ENCODE results near the gene BOD1L1.

The BOD1L1 gene

GRCh38 chr4:13537832-13538177 lies 89.7 kb downstream of the BOD1L1 start:
- DNase-seq: no peak

DNA sequence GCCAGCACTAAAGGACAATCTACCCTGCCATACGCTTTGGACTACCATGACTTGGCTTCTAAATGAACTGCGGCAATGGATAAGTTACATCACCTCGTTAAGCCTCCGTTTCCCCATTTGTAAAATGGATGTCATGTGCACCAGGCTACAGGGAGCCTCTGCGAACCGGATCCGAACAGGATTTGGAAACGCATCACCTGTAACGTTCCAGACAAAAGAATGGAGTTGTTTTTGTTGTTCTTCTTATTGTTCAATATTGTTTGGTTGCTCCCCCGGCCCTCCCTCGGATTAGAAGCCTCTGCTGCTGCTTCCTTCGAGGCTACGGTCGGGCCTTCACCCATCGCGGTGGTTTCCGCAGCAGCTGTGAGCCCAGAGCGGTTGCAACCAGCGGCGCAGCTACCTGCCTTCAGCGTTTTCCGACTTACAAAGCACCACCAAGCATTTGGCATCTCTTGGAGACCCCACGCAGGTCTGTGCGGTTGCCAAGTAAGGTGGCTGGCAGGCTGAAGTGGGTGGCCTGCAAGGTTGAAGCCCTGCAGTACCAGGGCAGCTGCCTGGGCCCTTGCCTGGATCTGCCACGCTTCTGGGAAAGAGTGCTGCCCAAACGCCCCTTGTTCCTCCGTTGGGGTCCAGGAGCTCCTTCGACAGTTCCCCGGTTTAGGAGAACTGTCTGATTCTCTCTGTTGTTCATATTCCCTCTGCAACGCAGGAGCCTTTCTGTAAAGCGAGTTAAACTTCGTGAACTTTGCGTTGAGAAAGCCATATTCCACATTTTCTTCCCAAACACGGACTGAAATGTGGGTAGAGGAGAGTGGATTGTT lies 90.3 kb downstream of the BOD1L1 start:
- no peak for DNase-seq

DNA sequence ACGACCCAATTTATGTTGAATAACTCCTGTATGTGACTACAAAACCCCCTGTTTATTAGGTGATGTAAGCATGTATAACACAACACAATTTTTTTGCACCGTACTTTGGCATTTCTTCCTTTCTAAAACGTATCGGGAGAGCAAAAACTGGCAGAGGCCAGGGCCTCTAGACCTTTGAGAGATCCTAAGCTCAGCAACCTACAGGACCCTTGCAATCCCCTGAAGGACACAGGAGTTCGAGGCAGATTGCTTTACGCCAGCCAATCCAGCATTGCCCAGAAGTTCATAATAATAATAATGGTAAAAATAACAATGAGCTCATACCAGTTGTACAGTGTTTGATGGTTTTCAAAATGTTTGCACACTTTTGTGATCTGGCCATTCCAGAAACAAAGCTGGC lies 90.9 kb downstream of the BOD1L1 start:
- no peak for DNase-seq

- DNase-seq: no peak
Observed at GRCh38 chr4:13535708-13536361, 91.7 kb downstream of the BOD1L1 start.

DNA sequence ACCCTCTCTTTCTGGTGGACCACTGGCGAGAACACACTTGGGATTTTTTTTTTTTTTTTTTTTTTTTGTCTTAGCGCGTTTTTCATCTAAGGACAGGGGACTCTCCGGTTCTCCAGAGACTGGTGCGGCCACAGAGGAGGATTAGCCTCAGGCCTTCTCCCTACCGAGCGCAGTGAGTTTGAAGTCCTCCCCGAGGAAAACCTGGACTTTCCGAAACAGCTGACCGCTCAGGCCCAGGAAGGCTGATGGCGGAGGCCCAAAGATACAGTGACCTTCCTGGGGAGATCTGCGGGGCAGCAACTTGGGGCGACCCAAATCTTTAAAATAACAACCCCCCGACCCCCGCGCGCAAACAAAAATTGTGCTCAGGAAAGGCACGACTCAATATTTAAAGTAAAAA lies 92.4 kb downstream of the BOD1L1 start:
- DNase-seq: no peak

- DNase-seq: no peak
Observed at GRCh38 chr4:13534344-13535063, 93.0 kb downstream of the BOD1L1 start.

DNA sequence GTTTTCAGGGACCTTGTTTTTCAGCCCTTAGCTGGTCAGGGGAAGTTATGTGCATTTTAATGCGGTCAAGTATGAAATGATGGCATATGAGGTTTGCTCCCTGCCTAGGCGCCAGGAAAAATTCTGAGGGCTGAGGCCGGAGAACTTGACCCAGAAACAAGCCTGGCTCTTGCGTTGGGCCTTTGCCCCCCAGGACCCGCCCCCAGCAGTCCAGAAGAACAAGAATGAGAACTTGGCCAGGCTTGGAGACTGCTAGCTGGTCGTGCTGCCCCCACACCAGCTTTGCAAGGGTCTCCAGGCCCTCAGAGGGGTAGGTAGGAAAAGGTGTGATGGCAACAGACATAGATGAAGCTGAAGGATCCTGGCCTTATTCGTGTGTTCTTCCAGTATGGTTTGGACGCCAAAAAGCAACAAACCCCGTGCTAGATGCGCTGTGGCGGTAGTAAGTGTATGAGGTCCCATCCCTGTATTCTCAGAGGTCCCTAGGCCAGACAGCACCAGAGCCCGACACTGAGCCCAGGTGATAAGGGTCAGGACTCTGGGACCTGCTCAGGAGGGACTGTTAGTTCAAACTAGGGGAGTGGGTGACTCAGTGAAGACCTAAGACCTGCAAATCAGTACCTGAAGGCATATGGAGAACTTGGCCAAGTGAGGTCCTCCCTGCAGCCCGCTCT lies 93.7 kb downstream of the BOD1L1 start:
- no peak for DNase-seq

DNA sequence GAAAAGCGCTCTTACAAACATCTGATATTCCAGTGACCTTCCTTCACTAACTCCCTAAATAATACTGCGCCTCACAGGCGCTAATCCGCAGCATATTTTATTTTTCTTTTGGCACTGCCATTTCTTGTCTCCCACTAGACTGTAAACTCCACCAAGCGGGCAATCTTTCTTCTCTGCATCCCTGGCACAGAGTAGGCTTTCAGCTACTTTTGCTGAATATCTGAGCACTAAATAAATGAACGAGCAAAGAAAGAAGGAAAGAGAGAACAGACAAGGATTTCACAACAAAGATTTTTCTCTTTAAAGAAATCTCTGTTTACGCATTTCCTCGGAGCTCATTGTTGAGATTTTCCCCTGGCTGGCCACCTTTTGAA lies 95.9 kb downstream of the BOD1L1 start:
- DNase-seq: no peak

- DNase-seq: no peak
Observed at GRCh38 chr4:13530823-13531624, 96.5 kb downstream of the BOD1L1 start.

GRCh38 chr4:13529128-13529919 lies 98.2 kb downstream of the BOD1L1 start:
- no peak for DNase-seq

DNA sequence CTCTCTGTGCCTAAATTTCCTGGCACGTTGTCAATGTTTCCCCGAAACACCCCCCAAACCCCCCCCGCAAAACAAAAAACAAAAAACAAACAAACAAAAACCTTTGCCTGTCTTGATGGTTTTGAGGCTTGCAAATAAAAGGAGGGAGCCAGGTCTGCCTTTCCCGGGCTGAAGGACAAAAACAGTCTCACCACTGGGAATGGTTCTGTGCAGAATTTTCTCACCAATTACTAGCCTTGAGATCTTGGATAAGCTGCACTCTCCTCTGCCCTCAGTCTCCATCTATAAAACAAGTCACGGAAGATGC lies 98.8 kb downstream of the BOD1L1 start:
- no peak for DNase-seq

DNA sequence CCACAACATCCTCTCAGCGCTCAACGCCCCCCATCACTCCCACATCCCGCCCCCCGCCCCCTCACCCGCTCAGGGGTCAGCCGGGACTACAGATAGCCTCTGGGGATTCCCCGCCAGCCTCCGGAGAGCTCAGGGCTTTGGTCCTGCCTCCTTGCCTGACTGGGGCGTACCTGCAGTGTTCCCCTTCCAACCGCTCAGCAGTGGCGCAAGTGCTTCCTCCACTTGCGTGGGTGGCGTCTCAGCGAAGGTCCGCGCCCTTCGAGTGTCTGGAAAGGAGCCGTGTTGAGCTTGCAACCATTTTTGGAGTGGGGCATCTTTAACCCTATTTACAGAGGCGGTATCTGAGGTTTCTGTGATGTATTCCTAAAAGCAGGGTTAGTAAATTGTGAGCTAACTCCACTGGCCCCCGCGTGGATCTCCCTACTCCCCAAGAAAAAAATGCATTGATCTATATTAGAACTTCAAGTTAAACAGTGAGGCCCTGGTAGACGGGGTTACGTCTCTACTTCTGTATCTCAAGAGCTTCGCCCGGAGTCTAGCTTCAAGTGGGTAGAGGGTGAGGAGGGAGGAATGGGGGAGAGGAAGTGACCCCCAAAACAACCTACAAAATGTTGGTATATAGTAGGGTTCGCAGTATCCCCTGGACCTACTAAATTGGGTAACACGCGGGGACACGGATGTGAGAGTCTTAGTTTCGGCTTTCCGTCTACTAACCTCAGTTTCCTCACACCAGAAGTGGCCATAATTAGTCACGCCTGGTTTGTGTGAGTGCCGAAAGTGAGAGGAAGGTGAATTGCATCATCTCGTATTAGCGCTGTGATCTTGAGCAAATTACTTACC lies 99.3 kb downstream of the BOD1L1 start:
- DNase-seq: peak; percentile 68

- DNase-seq: no peak
Observed at GRCh38 chr4:13527192-13527980, 100.1 kb downstream of the BOD1L1 start.

DNA sequence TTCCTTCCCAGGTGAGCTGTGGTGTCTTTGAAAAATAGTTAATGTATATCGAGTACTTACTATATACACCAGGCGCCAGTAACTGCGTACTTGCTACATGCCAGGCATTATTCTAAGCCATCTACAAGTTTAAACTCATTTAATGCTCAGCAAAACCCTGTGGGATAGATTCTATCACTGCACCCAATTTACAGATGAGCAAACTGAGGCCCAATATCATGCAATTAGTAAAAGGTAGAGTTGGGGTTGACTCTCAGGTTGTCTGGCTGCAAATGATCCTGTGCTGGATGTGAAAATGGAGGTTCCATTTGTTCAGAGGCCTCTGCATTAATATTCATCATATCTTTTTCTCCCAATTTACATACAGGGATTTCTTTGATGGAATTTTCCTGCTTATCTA lies 100.9 kb downstream of the BOD1L1 start:
- no peak for DNase-seq

- DNase-seq: no peak
Observed at GRCh38 chr4:13525606-13526281, 101.8 kb downstream of the BOD1L1 start.

DNA sequence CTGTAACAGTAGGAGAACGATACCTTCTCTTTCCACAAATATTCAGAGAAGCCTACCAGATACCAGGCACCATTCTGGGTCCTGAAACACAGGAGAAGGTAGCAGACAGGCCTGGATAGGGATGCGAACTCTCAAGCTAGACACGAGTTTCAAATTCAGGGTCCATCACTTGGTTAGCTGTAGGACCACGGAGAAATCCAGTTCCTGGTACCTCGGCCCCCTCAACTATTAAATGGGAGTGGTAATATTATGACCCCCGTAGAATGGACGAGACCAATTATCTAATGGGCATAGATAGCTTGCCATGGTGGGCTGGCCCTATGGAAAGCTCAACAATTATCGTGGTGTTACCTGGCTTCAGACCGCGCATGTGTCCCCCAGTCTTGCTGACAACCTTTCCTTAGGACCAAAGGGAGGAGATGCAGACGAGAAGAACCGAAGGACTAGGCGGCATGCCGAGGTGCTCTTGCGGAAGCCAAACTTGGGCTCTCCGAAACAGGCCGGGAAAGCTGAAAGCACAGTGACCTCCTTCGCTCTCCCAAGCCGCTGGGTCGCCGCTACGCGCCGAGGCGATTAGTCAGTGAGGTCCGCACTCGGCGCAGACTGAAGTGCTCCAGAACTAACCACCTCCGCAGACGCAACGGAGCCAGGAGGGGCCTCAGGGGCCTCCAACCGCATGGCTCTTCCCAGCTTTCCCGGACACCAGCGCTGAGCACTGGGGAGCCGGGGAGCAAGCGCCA lies 102.9 kb downstream of the BOD1L1 start:
- no peak for DNase-seq

GRCh38 chr4:13523591-13524503 lies 103.7 kb downstream of the BOD1L1 start:
- no peak for DNase-seq

- DNase-seq: no peak
Observed at GRCh38 chr4:13523105-13523477, 104.4 kb downstream of the BOD1L1 start.
